HUDEP-2 (cell line): ENCODE measurements around the gene TTLL6.

Experiments used
- DNase-seq, 76 experiments: peaks; one replicate each; lab custom pipeline; 2025; ENCODE audit not compliant: unreplicated experiment in 76 of 76; lab: John Stamatoyannopoulos, UW

The TTLL6 gene

DNA sequence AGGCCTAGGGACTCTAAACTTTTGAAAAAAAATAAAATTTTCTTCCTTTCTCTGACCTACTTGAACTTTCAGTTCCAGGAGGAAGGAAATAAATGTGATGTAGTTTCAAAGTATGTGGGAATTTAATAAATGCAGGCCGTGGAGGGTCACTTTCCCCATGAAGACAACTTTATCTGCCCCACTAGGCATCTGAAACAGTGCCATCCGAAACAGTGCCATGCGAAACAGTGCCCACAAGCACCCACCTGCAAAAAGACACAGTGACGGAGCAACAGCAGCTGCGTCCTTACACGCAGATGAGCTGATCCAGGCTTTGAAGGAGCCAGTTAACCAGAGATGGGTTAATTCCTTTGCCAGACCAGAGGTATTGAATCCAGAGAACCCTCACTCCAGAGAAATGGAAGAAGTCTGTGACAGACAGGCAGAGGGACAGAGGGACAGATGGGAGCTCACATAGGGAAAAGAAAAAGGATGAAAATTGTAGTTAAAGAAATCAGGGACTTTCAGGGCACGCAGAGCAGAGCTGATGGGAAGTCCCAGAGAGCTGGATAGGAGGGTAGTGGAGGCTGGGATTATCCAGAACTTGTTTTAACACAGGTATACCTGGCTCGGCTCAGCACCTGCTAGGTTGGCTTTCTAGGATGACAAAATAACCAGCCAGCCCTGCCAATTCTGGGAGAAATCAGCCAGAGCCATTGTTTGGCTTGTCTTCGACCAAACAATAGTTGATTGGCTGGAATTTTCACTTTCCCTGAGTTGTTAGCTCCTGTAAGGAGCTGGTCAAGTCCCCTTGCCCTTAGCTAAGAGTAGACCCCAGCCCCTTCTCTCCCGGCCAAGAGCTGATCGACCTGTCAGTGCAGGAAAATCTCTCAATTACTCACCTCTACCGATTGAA lies 71.4 kb downstream of the TTLL6 start:
- DNase-seq = no peak

DNA sequence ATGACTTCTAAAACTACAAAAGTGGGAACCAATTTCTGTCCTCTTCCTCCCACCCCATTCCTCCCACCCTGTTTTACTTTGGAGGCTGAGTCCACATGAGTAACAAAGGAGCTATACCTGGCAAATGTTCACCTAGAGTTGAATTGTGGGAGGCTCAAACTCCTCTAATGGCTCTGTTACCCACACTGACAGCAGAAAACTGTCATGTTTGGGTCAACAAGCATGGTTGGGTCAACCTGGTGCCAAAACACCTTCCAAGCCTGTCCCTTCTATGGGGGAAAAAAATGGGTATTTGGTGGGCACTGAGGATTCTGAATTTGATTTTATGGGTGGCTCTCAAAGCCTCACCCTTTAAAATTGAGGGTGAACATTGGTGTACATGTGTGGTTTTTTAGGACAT lies 76.5 kb downstream of the TTLL6 start:
- DNase-seq = no peak

DNA sequence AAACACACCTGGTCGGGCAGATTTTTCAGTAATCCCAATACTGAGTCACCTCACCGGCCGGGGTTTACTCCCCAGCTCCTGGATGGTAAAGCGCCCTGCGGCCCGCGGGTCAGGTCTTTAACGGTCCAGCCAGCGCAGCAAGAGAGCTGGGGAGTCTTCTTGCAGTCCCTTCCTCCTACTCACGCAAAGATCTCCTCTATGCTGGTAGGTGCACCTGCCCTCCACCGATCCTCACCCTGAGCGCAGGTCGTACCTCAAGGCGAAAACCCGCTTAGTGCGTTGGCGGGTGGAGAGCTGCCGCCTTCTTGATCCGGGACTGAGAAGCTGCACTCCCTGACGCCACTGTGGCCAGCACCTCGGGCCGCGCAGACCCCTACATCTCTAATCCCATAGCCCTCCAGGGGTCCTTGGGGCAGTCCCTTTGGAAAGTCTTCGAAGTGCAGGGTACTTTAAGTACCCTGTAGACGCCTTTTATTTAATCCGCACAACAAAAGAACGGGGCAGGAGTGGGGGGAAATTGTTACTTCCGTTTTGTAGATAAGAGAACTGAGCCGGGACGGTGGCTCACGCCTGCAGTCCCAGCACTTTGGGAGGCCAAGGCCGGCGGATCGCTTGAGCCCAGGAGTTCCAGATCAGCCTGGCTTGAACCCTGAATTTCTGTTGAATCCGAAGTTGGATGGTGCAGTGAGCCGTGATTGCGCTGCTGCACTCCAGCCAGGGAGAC lies 78.1 kb downstream of the TTLL6 start:
- DNase-seq = no peak

DNA sequence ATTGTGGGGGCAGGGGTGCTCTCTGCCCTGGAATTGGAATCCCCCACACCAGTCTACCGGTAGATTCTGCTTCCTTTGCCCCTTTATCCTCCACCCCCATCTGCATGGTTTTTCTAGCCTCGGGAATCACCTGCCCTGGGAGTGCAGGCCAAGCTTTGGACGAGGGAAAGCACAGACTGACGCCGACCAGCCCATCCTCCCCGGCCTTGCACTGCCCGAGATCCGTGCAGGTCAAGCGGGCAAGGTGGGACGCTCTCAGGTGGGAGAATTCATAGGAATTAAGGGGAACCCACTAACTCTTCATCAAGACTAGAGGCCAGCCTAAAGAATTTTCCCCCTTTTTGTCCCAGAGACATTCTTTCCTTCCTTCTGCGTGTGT lies 78.6 kb downstream of the TTLL6 start:
- no peak for DNase-seq

DNA sequence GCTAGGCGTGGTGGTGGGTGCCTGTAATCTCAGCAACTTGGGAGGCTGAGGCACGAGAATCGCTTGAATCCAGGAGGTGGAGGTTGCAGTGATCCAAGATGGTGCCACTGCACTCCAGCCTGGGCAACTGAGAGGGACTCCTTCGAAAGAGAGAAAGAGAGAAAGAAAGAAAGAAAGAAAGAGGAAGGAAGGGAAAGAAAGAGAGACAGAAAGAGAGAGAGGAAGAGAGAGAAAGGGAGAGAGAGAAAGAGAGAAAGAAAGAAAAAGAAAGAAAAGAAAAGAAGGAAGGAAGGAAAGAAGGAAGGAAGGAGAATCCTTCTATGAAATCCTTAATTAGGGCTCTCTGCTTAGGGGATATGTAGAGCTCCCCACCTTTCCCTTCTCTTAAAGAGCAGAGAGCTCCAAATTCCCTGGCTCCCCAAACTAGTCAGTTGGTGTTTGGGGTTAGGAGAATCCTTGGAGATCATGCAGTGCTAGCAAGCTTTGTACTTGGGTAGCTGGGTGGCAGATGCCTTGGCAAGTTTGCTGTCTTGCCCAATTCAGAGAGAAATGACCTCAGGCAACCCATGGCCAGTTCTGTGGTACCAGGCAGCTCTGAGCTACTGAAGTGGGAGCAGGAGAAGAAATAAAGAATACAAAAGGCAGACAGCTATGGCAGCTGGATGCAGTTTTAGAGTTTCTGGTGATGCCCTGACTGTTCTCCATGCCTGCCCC lies 79.5 kb downstream of the TTLL6 start:
- DNase-seq = no peak

DNA sequence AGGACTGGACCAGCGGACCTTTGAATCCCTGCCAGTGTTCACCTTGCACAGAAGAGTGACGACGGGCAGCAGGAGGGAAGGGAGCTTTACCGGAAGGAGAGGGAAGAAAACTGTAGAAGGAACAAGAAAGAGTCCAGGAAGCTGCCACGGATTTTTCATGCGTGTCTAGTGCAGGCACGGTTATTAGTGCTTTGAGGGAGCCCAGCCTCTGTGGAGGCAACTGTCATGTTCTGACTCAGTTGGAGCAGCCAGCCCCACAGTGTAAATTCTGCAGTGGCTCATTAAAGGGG lies 82.0 kb downstream of the TTLL6 start:
- DNase-seq = no peak

DNA sequence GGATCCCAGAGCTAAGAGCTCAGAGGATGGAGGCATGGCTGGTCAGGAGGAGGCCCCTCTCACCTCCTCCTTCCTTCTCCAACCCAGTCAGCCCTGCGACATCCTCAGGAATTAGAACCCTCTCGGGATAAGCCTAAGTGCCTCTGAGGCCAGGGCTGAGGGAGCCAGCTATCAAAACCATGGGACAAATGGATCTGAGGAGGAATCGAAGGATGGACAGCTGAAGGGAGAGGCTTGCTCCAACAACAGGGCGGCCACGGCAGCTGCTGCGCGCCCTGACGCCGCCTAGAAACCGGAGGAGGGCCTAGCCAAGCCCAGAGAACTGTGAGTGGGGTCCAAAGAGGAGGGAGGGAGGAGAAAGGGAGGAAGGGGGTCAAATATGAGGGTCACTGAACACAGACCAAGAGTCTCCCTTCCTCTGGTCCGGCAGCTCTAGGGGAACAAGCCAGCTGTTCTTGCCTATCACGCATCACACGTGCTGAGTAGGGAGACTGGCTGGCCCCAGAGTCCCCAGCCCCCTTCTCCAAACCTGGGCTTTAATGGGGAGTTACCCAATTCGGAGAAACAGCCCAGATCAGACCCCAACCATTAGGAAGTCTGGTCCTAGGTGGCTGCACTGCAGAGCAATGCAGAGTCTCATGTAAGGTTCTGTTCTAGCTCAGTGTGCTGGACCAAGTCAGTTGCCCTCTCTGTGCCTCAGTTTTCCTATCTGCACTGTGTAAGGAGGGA lies 82.5 kb downstream of the TTLL6 start:
- no peak for DNase-seq

DNA sequence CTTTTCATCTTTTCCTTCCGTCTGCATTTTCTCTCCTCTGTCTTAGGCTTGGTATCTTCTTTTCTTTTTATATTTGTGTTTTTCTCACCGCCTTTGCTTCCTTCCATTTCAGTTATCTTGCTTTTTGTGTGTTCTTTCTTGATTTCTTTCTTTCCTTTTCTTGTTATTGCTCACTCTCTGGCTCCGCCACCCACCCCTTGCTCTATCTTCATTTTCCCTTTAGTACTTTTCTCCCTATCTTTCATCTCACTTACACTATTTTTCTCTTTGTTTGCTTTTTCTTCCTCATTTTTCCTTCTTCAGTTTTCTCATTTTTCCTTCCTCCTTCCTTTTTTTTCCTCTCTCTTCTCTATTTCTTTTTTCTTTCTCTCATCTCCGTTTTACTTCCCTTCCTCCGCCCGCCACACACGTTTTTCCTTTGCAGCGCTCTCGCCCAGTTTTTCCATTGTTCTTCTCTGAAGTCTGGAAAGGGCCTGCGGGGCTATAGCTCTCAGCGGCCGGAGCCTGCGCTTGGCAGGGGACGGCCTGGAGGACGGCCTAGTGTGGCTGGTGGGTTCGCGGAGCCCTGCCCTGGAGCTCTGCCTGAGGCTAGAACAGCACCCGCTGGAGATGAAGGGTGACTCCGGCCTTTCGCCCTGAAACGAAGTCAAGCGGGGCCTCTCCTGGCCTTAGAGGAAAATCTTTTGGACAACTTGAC lies 83.2 kb downstream of the TTLL6 start:
- DNase-seq = no peak

DNA sequence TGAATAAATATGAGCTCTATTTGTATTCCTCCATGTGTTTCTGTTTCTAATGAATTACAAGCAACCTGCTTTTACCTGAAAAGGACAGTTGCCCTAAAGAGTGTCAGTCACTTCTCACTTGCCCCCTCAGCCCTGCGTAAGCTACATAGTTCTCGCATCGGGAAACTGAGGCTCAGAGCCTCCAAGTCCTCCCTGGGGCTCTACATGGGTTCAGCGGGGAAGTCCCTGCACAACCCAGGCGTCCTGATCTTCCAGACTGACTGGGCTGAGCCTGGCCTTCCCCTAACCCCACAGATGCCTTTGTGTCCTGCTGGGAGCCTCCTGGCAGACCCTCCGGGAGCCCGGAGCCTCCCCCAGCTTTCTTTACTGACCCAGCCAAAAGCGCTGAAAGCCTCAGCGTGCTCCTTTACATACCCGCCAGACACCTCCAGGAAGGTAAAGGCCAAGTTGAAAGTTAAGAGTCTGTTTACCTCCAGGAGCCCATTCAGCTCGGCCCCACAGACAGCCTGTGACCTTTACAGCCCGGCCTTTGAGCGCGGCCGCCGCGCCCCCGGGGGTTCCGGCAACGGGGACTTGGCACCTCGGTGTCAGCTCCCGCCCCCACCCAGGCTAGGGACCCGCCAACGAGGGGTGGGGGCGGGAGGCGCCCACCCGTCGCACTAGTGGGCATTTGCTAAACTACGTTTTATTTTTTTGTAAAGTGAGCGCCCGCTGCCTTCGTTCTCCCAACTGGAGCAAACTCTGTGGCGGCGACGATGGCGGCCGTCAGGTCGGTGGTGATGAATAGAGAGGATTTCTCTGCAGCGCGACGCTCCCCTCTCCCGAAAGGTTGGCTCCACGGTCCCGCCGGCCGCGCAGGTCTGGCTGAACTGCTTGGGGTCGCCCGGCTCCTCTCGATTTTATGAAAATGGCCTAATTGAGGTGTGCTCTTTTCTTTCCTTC lies 84.1 kb downstream of the TTLL6 start:
- no peak for DNase-seq

DNA sequence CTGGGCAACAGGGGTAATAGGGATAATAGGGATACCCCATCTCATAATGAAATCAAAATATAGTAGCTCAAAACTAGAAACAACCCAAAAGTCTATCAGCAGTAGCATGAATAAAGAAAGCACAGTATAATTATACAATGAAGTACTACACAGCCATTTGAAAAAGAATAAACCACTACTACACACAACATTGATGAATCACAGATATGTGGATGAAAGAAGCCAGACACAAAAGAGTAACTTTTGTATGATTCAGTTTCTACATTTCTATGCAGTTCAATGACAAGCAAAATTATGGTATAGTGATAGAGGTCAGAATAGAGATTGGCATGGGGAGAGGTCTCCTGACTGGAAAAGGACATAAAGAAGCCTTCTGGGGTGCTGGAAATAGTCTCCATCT lies 85.7 kb downstream of the TTLL6 start:
- DNase-seq = no peak

DNA sequence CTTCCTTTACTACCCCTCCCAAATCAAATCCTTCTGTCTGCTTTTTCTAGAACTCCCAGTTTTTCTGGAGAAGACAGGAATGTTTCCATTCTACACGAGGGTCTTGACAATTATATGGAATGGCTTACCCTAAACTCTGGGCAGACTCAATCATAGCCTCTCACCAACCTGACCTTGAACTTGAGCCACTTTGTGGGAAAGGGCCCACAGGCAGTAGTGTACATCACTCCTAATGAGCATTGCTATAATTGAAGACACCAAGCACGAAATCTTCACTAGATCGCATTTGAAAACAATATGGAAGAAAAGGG lies 86.8 kb downstream of the TTLL6 start:
- no peak for DNase-seq

DNA sequence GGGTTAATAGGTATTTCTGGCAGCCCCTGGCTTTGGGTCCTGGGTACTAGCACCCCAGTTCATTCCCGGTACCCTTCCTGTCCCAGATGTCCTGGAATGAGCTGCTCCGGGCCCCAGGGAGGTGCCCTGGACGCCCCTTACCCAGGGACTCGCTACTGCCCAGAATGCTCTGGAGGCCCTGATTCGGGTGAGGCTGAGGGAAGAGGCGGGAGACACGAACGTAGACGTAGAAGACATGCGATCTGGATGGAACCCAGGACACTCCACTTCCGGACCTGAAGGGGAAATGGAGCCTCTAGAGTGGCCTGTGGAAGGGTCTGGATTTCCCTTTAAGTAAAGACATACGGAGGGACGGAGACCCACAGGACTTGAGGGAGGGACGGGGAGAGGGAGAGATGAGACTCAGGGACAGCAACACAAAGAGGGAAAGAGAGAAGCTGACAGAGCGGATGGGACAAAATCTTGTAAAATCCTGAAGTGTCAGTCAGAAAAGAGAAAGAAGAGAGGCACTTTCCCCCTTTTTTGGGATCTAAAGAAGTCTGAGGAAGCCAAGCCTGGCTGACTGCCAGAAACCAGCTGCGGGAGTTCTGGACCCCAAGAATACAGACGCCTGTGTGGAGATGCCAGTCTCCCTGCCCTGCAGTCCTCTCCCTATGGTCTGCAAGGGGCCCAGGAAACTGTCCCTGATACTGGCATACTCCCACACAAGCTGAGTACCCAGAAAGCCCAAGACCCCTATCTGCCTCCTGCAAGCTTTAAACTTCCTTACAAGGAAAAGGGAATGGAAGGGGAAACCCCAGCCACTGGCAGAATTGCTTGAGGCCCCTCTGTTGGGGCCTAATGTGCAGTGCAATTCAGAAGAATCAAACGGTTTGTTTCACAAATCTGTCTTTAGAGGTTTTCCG lies 87.4 kb downstream of the TTLL6 start:
- no peak for DNase-seq

DNA sequence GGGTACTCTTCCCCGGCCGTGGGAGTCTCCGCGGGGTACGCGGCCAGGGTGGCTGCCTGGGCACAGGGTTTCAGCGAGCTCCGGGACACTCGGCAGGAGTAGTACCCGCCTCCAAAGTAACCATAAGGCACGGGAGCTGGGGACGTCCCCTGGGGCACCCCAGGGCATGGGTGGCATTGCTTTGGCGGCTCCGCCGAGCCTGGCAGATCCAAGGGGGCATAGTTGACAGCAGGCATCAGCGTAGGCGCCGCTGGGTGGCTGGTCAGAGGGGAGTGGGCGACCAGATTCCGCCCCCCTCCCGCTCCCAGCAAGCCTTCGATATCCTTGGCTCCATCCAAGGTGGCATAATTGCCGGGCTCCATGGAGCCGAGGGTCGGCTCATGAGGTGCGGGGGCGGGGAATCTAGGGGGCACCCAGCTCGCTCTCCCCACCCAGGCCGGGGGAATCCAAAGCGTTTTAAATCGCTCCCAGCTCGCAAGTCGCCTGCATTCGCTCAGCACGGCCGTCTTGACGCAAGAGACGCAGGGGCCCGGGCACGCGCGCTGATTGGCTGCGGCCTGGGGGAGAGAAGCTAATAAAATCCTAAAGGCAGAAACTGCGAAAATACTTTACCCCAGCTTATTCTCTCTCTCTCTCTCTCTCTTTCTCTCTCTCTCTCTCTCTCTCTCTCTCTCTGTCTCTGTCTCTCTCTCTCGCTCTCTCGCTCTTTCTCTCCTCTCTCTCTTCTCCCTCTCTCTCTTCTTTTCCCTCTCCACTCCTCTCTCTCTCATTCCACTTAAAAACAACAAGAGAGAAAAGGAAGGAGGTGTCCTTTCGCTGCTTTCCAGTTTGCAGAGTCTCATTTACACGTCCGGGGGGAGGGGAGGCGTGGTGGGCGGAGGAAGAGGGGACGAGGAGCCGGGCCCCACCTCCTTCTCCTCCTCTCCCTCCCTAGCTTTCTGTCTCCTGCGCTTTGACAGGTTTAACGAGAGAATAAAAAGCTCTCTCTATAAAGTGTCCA lies 88.5 kb downstream of the TTLL6 start, which contains the start of gene HOXB13:
HOXB13 (minus strand) TSS at position 519 of the 1,000 bp plus-strand sequence; CDS start at position 362, 157 bp downstream.
- DNase-seq = no peak

DNA sequence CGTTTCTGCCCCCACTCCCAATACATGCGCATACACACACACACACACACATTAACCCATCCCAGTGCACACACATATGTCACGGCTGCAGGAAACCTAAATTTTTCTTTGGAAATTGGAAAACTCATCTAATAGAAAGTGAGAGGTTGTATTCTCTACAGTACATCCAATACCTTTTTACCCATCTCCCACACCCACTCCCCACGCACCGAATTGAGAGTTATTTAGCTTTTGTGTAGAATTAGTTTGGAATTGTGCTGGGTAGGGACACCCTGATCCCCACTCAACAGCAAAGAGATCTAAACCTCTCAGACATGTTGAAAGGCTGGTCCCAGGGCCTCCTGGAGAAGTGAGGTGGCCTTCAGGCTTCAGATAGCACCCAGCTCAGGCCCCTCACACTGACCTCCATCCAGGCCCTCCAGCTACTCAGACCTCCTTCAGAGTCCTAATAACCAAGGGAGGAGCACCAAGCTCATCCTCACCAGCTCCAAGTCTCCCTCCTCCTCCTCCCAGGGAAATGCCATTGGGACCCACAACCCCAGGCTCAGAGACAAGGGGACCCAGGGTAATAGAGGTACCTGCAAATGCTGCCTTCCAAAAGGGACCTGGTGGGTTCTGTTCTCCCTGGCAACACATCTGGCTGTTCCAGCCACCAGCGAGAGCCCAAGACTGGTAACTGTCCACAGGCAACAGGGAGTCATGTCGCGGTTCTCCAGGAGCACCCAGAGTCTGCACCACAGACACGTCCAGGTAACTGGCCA lies 89.4 kb downstream of the TTLL6 start:
- no peak for DNase-seq

DNA sequence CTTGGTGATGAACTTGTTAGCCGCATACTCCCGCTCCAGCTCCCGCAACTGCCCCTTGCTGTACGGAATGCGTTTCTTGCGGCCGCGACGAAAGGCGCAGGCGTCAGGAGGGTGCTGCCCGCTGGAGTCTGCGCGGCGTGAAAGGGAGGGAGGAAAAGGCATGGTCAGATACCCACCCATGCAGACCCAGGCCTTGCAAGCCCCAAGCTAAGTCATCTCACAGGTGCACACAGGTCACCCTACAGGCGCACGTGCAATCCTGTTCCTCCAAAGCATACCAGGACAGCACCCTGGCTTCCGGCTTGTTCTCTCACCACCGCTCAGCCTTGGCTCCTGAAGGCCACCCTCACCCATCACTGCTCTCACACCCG lies 90.1 kb downstream of the TTLL6 start:
- DNase-seq = no peak

DNA sequence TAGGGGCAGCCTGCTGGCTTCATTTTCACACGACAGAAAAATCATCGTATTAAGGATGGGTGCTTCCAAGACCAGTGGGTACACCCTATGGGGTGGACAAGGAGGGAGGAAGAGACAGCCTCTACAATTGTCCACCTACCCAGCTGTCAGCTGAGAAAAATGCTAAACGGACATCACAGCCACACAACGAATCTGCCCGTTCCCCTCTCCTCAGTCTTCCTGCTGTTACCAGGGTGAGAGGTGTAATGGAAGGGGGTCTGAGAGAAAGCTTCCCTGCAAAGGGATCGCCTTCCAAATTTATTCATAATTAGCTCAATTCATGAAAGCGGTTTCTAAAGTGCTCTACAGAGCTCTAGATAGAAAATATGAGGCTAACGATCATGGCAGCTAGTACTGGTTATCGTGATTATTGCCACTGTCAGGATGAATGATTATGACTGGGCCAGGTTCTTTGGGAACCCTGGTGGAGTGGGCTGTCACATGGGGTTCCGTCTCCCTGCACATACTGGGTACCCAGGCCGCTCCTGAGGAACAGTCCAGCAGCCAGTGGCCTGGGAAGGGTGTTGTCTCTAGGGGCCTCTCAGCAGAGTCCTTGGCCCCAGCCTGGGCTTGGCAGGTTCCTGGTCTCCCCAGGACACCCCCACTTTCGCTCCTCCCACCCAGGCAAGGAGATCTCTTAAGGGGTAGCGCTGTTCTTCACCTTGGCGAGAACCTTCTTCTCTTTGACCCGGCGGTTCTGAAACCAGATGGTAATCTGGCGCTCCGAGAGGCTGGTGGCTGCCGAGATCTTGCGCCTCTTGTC lies 90.7 kb downstream of the TTLL6 start:
- no peak for DNase-seq
